ENCODE results near the gene NEO1.

NEO1 gene

DNA sequence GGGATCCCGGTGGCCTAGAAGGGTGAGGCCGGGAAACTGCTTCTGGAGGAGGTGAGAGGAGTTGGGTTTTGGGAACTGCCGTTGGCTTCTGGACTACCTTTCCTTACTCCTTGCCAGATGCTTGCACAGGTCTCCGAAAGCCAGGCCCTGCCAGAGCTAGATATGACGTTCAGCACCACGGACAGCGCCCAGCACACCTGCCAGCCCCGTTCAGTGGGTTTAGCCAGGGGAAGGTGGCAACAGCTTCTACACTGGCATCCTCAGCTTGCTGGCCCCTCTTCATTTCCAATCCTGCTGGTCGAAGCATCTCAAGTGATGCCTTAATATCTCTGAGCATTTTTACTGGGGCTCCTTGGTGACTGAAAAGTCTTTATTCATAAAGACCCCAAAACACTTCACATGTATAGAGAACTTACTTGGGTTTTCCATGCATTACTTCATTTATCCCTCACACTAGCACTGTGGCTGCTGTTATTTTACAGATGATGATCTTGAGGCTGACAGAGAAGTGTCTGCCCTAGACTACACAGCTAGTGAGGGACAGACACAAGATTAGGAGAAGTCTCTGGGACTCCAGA lies 294.6 kb downstream of the NEO1 start:
- in situ Hi-C loops (cut with MboI; ENCODE audit: low sequenced_read_pairs) = no loop called here

DNA sequence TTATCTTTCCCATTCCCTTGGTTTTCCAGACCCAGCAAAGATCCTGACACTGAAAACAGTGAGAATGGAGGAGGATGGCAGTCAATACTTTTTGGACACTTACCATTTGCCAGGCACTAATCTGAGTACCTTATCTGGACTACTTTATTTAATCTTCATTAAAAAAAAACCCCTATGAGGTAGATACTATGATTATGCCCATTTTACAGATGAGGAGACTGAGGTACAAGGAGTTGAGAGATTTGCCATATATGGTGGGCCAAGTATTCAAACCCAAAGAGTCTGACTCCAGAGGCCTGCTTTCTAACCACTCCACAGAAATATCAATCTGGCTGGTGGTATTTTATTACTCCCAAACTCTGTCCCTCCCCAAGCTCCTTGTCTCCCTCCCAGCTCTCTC lies 296.9 kb downstream of the NEO1 start:
- in situ Hi-C loops (cut with MboI; ENCODE audit: low sequenced_read_pairs) = no loop called here

DNA sequence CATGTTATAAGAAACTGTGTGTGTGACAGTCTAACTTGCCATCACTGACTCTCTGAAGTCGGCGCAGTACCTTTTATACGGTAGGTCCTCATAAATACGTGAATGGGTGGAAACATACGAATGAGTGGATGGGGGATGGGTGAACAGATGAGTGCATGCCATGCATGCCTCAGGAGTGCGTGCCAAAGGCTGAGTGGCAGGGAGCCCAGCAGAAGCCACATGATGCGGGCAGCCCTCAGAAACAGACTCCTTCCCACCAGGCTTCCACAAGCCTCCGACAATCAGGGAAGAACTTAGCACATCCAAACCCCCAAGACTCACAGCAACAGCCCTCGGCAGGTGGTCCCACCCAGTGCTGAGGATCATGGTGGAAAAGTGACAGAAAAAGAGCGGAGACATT lies 299.8 kb downstream of the NEO1 start:
- in situ Hi-C loops (cut with MboI; ENCODE audit: low sequenced_read_pairs) = no loop called here

DNA sequence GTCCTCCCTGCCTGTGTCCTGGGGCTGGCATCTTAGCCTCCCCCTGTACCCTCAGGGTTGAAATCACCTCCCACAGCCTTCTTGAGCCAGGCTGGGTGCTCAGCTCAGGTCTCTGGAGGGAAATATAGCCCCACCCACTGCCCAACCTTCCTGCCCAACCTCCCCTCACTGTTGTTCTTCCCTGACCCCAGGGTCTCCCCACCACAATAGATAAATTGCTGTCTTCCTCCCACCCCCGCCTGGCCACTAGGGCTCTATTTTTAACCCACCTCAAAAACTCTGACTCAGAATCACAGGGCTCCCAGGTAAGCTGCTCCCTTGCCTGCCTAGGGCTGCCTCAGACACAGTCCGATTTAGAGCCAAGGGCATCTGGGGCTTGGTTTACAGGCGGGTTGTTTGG lies 301.5 kb downstream of the NEO1 start:
- in situ Hi-C loops (cut with MboI; ENCODE audit: low sequenced_read_pairs) = no loop called here

DNA sequence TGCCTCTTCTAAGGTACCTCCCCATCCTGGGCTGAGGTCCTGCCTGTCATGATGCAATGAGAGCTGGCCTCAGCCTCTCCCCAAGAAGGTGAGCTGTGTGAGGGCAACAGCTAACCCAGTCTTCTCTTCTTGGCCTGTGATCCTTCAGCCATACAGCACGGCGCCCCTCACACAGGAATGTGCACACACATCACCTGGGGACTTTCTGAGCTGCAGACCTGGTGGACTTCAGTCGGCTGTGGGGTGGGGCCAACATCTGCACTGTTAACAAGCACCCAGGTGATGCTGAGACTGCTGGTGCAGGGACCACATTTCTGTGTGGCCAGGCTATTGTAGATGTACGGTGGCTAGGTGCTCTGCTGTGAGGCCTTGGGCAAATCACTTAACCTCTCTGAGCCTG lies 302.0 kb downstream of the NEO1 start:
- in situ Hi-C loops (cut with MboI; ENCODE audit: low sequenced_read_pairs) = no loop called here
